Measurements from ENCODE around the gene CHSY1.

DNA sequence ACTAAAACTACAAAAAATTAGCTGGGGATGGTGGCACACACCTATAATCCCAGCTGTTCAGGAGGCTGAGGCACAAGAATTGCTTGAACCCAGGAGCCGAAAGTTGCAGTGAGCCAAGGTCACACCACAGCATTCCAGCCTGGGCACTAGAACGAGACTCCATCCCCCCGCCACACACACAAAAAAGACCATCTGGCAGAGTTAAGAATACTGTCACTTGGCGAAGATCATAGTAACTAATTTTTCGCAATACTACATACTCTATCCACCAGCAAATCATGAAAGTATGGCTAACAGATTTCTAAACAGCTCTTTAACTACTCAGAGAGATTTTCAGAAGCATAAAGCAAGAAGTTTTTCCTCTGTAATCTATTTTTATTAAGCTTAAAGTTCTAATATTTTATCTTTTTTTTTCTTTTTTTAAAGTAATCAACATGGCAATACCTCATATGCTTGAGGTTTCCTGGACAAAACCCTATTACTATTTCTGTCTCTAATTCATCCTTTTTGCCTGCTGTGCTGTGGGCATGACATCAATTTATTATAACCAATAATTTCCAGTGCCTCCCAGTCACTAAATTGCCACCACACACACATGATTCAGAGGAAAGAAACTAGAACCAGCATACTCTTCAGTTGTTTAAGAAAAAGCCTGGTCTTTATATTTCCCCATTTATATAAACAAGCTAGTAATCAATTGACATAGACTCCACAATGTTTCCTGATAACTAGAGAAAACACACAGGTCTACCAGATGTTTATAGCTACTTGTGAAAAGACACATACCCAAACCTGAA, 46.9 kb downstream of the CHSY1 start:
- TF ChIP-seq, protein P1, sequence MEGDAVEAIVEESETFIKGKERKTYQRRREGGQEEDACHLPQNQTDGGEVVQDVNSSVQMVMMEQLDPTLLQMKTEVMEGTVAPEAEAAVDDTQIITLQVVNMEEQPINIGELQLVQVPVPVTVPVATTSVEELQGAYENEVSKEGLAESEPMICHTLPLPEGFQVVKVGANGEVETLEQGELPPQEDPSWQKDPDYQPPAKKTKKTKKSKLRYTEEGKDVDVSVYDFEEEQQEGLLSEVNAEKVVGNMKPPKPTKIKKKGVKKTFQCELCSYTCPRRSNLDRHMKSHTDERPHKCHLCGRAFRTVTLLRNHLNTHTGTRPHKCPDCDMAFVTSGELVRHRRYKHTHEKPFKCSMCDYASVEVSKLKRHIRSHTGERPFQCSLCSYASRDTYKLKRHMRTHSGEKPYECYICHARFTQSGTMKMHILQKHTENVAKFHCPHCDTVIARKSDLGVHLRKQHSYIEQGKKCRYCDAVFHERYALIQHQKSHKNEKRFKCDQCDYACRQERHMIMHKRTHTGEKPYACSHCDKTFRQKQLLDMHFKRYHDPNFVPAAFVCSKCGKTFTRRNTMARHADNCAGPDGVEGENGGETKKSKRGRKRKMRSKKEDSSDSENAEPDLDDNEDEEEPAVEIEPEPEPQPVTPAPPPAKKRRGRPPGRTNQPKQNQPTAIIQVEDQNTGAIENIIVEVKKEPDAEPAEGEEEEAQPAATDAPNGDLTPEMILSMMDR (IDR thresholded peaks at IDR 0.05), result no peak
- no peak for TF ChIP-seq POLR2A (IDR thresholded peaks at IDR 0.05)
